HepG2 (cell line): Measurements from ENCODE around the gene ANXA3. TPM values are rescaled to one million over a fixed set of nuclear protein-coding genes. Genes with fewer than 3 reads are reported as not detected.

Source experiments
- ATAC-seq: fragments of 200-7000 bp; cut with Tn5 transposase; 3 replicates; pipeline ENCODE4 v1.9.1; 2020; ENCODE audit warnings: mild to moderate bottlenecking, moderate library complexity
- BruUV-seq: library from RNA; stranded (reverse); fragments of 400-500 nt; replicated peaks from 2 replicates; lab custom pipeline; 2021; lab: Mats Ljungman, UMichigan
- CTCF ChIA-PET: fragments of 300-600 bp; formaldehyde crosslinking; extraction: SDS; loops from one replicate; lab custom pipeline; 2021; ENCODE audit warnings: low total read pairs, inconsistent platforms, low intra/inter-chr PET ratio; lab: Yijun Ruan, JAX
- POLR2A ChIA-PET: fragments of 350-600 bp; sonication (Branson Sonifier 250); formaldehyde crosslinking; loops from one replicate; lab custom pipeline; 2020; ENCODE audit warnings: antibody characterized with exemption, inconsistent platforms; lab: Yijun Ruan, JAX
- DNase-seq: peaks from one replicate; pipeline ENCODE4 v3.0.0-alpha.2; 2015; ENCODE audit warnings: low spot score
- FAIRE-seq: peaks from 3 replicates; lab custom pipeline; 2011; peaks lifted over from hg19 to GRCh38; lab: Jason Lieb, UNC
- H2AFZ ChIP-seq: one replicate; pipeline ENCODE4 v1.6.1; 2011; ENCODE audit warnings: low read length, inconsistent platforms
- H3K27ac ChIP-seq: fragments of 300-600 bp; 3 replicates; pipeline ENCODE4 v1.8.0; 2011; ENCODE audit warnings: mixed run types, mild to moderate bottlenecking, mixed read lengths, low read length, inconsistent platforms; ENCODE audit not compliant: insufficient read depth; ENCODE audit errors: extremely low read length
- H3K27me3 ChIP-seq, 2 experiments: fragments of 200-600 bp in 1 of 2; 2 replicates in 1 of 2; 3 replicates in 1 of 2; pipeline versions ENCODE4 v1.6.0 to v1.8.0; 2011; ENCODE audit warnings: low read length in 2 of 2, mild to moderate bottlenecking in 2 of 2, moderate library complexity in 2 of 2, inconsistent platforms in 1 of 2; ENCODE audit not compliant: insufficient read depth in 2 of 2, control insufficient read depth in 1 of 2
- H3K36me3 ChIP-seq, 2 experiments: fragments of 200-600 bp in 1 of 2; replicated peaks in 1 of 2; 2 replicates in 1 of 2; 3 replicates in 1 of 2; pipeline versions ENCODE4 v1.5.1 to v1.8.0; 2011; ENCODE audit warnings: low read length in 2 of 2, inconsistent platforms in 1 of 2; ENCODE audit not compliant: insufficient read depth in 2 of 2, control insufficient read depth in 1 of 2
- H3K4me1 ChIP-seq: 2 replicates; pipeline ENCODE4 v1.5.1; 2012; ENCODE audit warnings: low read length, inconsistent platforms; ENCODE audit not compliant: insufficient read depth
- H3K4me2 ChIP-seq: 2 replicates; pipeline ENCODE4 v1.6.0; 2011; ENCODE audit warnings: low read depth, low read length, inconsistent platforms
- H3K4me3 ChIP-seq, 3 experiments: fragments of 200-600 bp in 1 of 3; sonication (generic), shearing (Covaris generic) in 1 of 3; replicated peaks in 1 of 3; 2 replicates each; pipeline ENCODE4 v1.5.1; 2011 to 2016; ENCODE audit warnings: low read length in 3 of 3, inconsistent platforms in 2 of 3, low read depth in 2 of 3, mild to moderate bottlenecking in 2 of 3, control low read depth in 1 of 3, mixed read lengths in 1 of 3; ENCODE audit not compliant: insufficient read depth in 1 of 3
- H3K79me2 ChIP-seq: one replicate; pipeline ENCODE4 v1.6.1; 2011; ENCODE audit warnings: low read length, inconsistent platforms; ENCODE audit not compliant: insufficient read depth
- H3K9ac ChIP-seq: 2 replicates; pipeline ENCODE4 v1.6.0; 2011; ENCODE audit warnings: mild to moderate bottlenecking, low read depth, low read length, inconsistent platforms; ENCODE audit not compliant: insufficient read depth
- H3K9me3 ChIP-seq: 2 replicates; pipeline ENCODE4 v1.5.1; 2012; ENCODE audit warnings: mild to moderate bottlenecking, low read length
- H4K20me1 ChIP-seq: 2 replicates; pipeline ENCODE4 v1.6.0; 2011; ENCODE audit warnings: inconsistent platforms, mild to moderate bottlenecking, low read length, moderate library complexity; ENCODE audit not compliant: insufficient read depth
- CENPX ChIP-seq: sonication (generic); formaldehyde crosslinking; IDR thresholded peaks from 2 replicates; pipeline ENCODE4 v1.9.0; 2021; ENCODE audit warnings: mild to moderate bottlenecking, missing genetic modification reagents, moderate library complexity
- KLF12 ChIP-seq: sonication (generic); formaldehyde crosslinking; IDR thresholded peaks from 2 replicates; pipeline ENCODE4 v1.4.0; 2020; ENCODE audit warnings: missing genetic modification reagents, borderline replicate concordance
- MEIS1 ChIP-seq: sonication (generic); formaldehyde crosslinking; IDR thresholded peaks from 2 replicates; pipeline ENCODE4 v1.9.0; 2021; ENCODE audit warnings: mild to moderate bottlenecking, missing genetic modification reagents, moderate library complexity, borderline replicate concordance
- NCOR1 ChIP-seq: fragments of 200-600 bp; sonication (generic); IDR thresholded peaks from 2 replicates; pipeline ENCODE4 v1.7.0; 2017; ENCODE audit warnings: antibody characterized with exemption, low read length, borderline replicate concordance
- NR2F2 ChIP-seq: IDR thresholded peaks from 2 replicates; pipeline ENCODE4 v1.6.1; 2012; ENCODE audit warnings: low read depth, inconsistent platforms, borderline replicate concordance
- PHF20 ChIP-seq: sonication (generic); formaldehyde crosslinking; IDR thresholded peaks from 2 replicates; pipeline ENCODE4 v1.5.0; 2020; ENCODE audit warnings: mild to moderate bottlenecking, missing genetic modification reagents
- TERF1 ChIP-seq: sonication (generic); formaldehyde crosslinking; IDR thresholded peaks from 2 replicates; pipeline ENCODE4 v1.8.0; 2022; ENCODE audit warnings: mild to moderate bottlenecking, missing genetic modification reagents, moderate library complexity
- ZNF256 ChIP-seq: sonication (generic); formaldehyde crosslinking; conservative IDR thresholded peaks from 2 replicates; pipeline ENCODE4 v1.4.0; 2020; ENCODE audit warnings: missing genetic modification reagents
- ZNF414 ChIP-seq: sonication (generic); formaldehyde crosslinking; IDR thresholded peaks from 2 replicates; pipeline ENCODE4 v1.5.0; 2020; ENCODE audit warnings: missing genetic modification reagents
- WGBS: methylation state at CpG from one replicate; pipeline ENCODE4 v1.1.6; 2017; ENCODE audit warnings: low lambda C conversion rate; 5-methylcytosine and 5-hydroxymethylcytosine counted together
- in situ Hi-C: cut with HindIII; loops from 2 replicates; pipeline ENCODE4 v1.10.0; 2017; ENCODE audit warnings: low pct_unique_long_range_greater_than_20kb; ENCODE audit not compliant: extremely low pct_ligation_motif_present
- intact Hi-C: fragments of 100-400 bp; cut with micrococcal nuclease; formaldehyde crosslinking; loops from one replicate; pipeline ENCODE4 v1.10.0; 2022; ENCODE audit not compliant: unreplicated experiment
- polyA plus RNA-seq, 8 experiments: library from polyadenylated mRNA; depleted of rRNA in 3 of 8; stranded (reverse) in 7 of 8; unstranded in 1 of 8; fragments of >200 nt; fragmentation: Illumina TruSeq in 4 of 8; extraction: Trizol in 4 of 8; gene quantifications; 2 replicates each; pipeline versions ENCODE4 v1.2.1 to v1.2.3, GENCODE V29; 2011 to 2016; ENCODE audit warnings: low read depth in 4 of 8, missing spikeins in 1 of 8, mixed read lengths in 1 of 8; ENCODE audit not compliant: insufficient read depth in 1 of 8
- total RNA-seq, 5 experiments: library from RNA; depleted of rRNA; stranded (reverse); fragments of >200 nt; fragmentation: Illumina TruSeq; extraction: Trizol; gene quantifications; 2 replicates each; pipeline ENCODE4 v1.2.3, GENCODE V29; 2016; ENCODE audit warnings: low read depth in 1 of 5

ANXA3 gene
- total and polyA plus RNA-seq, 2 of the 13 experiments (the other 11 are each of a cell fraction or from before 2014, with no cell fraction given): 6.5 to 6.9 TPM

GRCh38 chr4:78638337-78639172 is 87.0 kb downstream of the ANXA3 start:
- no peak overlapping the region for H3K27ac ChIP-seq
- CTCF ChIA-PET: no interaction called here
- intact Hi-C loops (no loop called here), in situ Hi-C loops (no loop called here)
- FAIRE-seq (no peak), ATAC-seq (no peak), DNase-seq (no peak)
- H3K27me3 ChIP-seq: no peaks in the 10 kb centered on the region; a peak in 1 of 5 replicates
- H3K4me1 ChIP-seq: no peaks in the 10 kb centered on the region
- H3K9ac ChIP-seq: no peak overlapping the region
- H3K4me2 ChIP-seq: no peak overlapping the region
- H3K36me3 ChIP-seq: no peaks in the 10 kb centered on the region
- WGBS: 22% methylated on average over 4 of the region's 4 CpGs
- H3K4me3 ChIP-seq: no peak overlapping the region
- no peaks in the 10 kb centered on the region for H3K79me2 ChIP-seq
- no peaks in the 10 kb centered on the region for H3K9me3 ChIP-seq
- H4K20me1 ChIP-seq: no peaks in the 10 kb centered on the region
- POLR2A ChIA-PET: no interaction called here
- no peak overlapping the region for H2AFZ ChIP-seq
- TF ChIP-seq NCOR1: no peak
- no peak for TF ChIP-seq TERF1 (CRISPR knock-in tag)
- no peak for TF ChIP-seq KLF12
- no peak for TF ChIP-seq PHF20 (CRISPR knock-in tag)
- no peak for TF ChIP-seq NR2F2
- no peak for TF ChIP-seq ZNF256
- no peak for TF ChIP-seq ZNF414 (CRISPR knock-in tag)
- no peak for TF ChIP-seq CENPX (CRISPR knock-in tag)
- TF ChIP-seq MEIS1: no peak
- BruUV-seq: no TSS peak
